Renal cortical epithelial cell (primary cell): ENCODE results near the gene ABLIM1. TPM values are rescaled to one million over a fixed set of nuclear protein-coding genes. Genes with fewer than 3 reads are reported as not detected.
A peak's percentile ranks its signal among the peaks of the same experiment; 100 is the strongest.

ENCODE experiments used
- DNase-seq: peaks from one replicate; pipeline ENCODE4 v3.0.0-alpha.2; 2011; ENCODE audit warnings: low read depth
- total RNA-seq: library from RNA; depleted of rRNA; stranded (reverse); fragments of >200 nt; gene quantifications from 2 replicates; pipeline ENCODE4 v1.2.3, GENCODE V29; 2014

Gene ABLIM1
- total RNA-seq, 1 donor from 2014 or later: 77.4 TPM

DNA sequence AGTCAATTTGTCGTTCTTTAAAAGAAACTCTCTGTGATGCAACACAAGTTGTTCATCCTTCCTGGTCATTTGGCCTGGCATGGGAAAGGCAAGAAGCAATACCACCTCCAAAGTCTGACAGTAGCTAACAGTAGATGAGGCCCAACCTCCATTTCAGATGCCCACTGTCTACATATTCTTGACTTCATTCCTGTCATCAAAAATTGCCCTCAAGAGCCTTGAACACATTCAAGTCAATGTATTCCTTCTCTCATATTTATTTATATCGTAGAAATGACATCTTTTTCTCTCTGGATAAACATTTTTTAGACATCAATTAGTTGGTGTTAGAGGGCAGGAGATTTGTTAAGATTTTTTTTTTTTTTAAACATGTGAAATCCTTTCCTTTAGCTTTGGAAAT is 33.7 kb downstream of the ABLIM1 start:
- peak; percentile 57 for DNase-seq

DNA sequence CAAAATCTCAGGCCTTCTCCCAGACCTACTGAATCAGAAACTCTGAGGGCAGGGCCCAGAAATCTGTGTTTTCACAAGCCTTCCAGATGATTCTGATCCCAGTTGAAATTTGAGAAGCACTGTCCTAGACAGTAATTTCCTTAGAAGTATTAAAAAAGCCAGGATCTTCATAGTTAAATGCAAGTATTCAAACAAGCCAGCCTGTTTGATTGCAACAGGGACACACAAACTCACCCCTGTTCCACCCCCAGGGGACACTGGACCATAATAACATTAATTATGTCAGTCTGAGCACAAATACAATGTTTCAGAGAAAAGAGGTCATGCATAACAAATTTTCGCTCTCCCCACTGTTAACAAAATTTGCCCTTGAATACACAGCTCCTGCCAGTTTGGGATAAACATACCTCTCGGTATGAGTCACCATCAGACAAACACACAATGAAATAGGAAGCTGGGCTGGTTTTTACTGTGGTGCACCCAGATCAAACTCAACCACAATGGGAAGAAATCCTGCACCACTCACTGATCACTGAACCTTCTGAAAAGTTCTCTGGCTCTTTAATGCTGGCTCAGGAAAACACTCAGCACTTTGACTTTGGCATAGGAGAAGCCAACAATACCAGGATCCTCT is 34.3 kb downstream of the ABLIM1 start:
- DNase-seq: peak; percentile 100

DNA sequence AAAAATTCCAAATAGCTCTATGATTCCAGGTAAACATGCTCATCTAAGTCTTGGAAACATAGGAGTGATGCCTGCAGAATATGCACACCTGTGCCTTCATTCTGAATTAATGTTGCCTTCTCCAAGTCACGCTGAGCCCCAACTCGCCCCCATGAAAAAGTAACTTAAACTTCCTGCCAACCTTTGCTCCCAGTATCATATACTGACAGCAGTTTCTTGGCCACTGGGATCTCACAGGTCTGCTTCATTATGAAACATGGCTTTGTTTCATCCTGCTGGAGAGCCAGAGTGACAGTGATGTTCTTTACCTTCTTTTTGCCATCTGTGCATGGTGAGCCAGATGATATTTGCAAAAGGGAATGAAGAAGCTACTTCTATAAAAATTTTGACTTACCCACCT is 34.9 kb downstream of the ABLIM1 start:
- DNase-seq: no peak

DNA sequence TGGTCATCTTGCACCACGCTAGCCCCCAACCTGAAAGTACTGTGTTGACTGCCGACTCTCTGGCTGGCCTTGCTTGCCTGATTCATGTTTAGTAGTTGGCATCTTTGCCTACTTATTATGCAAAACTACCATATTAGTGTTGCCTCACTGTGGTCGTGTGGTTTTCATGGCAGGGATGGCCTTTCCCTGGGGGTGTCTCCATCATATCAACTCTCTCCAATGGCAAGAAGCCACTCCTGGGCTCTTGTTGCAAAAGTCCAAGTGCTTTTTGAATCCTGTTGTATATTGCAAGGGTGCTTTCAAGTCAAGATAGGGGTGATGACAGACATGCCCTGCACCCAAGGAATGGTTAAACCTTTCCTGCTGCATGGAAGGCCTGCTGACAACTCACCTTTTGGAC is 39.4 kb downstream of the ABLIM1 start:
- peak; percentile 30 for DNase-seq

DNA sequence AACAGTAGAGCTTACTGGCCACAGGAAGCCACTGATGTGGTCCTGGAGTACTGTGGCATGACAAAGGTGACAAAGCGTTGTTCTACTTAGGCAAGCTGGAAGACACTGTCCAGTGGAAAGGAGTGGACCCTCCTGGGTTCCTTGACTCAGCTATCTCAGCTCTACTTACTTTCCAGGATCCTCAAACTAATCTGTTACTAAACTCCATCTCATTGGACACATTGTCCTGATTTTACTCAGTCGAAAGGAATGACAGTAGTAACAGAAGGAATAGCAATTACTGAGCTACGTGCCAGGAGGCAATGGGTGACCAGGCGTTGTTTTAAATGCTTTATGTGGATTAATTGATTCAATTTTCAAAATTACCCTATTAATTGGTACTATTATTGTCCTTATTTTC is 41.6 kb downstream of the ABLIM1 start:
- no peak for DNase-seq

DNA sequence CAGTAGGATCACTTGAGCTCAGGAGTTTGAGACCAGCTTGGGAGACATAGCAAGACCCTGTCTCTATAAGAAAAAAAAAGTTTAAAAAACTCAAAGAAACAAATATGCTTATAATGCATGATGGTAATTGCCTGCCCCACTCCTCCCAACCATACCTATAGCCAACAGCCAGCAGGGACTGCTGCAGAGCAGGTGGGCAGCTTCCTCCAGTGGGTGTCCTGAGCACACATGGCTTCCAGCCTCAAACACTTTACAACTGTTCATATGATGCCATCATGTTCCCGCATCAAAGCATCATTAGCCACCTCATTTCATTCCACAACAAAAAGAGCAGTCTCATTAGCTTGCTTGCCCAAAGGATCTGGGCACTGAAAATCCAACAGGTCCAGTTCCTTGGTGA is 42.0 kb downstream of the ABLIM1 start:
- no peak for DNase-seq

DNA sequence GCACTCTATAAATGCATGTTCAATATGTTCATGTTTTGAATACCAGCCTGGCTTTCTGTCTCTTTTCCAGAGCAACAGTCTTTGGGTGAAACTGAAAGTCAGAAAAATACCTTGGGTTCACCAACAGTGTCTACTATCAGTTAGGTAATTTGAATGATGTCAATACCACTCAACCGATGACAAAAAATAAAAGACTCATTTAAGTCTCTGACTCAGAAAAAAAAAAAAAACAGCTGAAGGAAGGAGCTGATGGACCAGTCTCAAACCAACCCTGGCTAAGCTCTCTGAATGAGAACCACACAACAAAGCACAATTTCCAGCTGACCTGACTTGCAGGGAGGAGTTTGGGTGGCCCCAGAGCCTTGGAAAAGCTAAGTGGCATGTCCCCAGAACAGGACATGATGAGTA is 42.5 kb downstream of the ABLIM1 start:
- peak; percentile 95 for DNase-seq

DNA sequence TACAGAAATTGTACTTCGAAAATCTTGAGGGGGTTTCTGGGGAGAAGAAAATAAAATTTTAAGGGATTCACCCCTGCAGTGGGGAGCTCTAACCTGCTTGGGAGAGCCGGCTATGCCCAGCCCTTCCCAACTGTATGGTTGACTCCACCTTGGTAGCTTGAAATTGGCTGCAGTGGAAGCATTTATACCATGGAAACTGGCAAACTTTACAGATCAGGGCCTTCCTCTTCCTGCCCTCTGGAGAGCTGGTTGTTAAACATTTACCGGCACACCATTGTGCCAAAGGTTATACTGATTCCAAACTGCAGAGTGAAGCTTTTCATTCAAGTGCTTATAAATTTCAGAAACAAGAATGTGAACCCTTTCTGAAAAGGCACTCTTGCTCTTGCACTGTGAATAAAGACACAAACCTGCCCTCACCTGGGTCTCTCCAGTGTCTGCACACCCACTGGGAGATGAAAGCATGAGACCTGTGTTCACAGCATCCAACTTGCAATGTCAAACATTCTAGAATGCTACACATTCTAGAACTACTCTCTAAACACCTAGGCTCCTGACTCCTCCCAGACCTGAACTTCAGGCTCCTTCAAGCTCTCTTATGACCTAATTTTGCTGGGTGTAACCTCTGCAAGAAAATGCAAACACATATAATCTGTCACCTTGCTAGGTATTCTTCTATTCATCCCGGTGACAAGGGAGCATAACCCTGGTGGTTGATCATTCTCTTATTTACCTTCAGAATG is 44.7 kb downstream of the ABLIM1 start:
- peak; percentile 94 for DNase-seq

DNA sequence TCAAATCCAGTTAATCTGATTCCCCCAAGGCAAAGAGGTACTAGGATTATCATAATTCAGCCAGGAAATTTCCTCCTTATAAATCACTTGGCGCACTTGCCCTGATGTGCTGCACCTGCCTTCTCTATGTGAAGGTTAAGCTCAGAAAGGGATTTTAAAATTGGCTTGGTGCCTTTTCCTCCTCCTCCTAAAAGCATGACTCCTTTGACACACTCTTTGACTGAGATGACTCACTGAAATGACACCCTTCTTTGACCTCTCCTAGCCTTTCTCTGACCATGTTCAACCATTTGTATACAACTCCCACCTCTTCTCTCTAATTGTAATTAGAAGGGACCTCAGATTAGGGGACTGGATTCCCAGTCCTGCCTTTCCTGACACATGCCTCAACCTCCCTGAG is 46.5 kb downstream of the ABLIM1 start:
- peak; percentile 83 for DNase-seq

DNA sequence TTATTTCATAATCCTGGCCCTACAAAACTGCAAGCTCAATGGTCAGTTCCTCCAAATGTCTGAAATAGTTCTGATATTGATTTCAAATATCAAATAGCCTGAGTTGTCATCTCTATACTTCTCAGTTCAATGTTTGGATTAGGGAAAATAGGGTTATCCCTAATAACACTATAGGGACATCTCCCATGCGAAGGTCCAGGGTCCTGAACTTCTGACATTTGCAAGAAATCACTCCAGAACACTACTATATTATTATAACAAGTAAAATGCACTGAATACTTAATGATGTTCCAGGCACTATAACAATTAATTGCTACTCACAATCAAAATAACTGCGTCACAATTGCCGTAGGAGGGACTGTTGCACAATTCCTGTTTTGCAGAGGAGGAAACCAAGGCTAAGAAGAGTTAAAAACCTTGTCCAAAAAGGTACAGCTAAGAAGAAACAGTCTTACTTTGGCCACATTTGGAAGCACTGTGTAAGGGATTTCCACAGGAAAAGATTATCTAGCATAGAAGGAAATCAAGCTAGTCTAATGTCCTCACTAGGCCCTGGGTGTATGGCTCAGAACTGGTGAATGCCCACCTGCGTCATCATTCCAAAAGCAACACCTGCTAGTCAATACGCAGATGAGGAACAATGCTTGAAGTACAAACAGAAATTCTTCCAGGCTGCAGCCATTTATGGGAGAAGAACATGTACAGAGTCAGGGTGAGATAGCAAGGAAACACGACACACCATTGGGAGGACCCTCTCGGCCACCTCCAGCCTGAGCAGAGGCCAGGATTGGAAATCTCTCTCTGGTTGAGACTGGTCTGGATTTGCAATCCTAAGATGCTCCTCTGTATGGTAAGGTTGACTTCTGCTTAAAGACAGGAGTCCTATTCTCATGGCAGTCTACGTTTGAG is 48.3 kb downstream of the ABLIM1 start:
- no peak for DNase-seq

DNA sequence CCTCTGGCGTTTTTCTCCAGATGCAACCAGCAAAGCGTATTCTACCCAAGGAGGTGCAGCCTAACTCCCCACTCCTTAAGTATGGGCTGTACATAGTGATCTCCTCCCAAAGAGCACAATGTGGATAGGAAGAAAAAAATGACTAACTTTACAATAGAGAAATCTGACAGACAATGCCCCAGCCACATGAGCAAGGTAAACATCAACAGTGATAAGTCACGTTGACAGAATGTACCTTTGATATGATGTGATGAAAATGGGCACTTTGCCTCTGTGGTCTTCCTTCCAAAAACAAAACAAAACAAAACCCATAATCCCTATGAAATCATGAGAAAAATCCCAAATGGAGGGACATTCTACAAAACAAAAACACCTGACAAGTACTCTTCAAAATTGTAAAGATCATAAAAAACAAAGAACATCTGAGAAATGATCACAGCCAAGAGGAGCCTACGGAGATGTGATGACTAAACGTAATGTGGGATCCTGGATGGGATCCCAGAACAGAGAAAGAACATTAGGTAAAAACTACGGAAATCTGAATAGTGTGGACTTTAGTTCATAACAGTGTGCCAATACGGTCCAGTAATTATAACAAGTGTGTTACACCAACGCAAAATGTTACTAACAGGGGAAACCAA is 50.6 kb downstream of the ABLIM1 start:
- DNase-seq: peak; percentile 73

DNA sequence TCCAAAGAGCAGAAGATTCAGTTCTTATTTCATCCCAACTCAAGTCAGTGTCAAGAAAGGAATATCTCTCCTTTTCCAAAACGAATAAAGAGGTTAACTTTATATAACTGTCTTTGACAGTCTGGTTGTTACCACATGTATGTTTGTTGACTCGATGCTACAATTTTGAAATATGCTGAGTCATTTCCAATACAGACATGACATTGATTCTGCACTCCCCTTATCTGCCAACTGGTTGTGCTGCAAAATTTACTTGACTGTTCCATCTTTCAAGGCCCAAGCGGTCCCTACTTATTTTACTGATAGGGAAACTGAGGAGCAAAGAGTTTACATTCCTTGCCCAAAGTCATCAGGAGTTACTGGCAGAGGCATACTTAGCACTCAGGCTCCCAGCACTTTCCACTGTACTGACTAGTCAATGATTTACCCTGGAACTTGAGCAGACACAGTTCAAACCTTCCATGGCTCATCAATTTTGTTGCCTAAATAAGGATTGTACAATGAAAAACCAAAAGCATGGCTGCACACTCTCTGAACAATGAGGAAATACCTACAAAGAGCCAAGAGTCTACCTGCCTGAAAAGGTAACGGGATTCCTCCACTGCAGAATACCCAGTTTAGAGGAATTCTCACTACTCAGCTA is 52.8 kb downstream of the ABLIM1 start:
- peak; percentile 98 for DNase-seq

DNA sequence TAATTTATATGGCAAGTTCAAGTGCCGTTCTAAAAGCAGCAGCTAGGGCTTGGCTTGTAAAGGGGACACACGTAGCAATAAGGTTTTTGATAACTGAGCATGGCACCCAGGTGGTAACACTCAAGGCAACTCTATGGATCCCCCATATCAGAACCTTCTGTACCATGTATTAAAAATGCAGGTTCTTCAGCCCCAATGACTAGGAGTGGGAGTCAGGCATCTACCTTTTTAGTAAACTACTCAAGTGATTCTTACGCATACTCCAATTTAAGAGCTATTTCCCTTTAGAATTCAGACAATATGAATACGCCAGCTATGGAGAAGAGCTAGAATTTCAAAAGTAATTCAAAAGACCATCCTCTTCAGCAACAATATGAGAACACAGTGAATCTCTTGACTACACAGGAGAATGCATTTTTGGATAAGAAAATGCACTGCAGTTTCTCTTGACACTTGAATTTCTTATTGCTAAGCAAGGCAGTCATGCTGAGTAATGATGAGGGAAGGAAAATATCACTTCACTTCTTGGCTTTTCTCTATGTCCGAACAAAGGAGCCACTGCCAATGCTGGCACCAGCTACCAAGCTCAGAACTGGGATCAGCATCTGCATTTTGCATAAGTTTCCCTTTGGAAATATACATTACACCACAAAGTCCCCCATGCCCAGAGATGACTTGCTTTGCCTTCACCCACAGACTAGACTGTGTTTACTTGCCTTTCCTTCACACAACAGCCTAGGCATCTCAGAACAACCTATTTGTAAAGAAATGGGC is 53.5 kb downstream of the ABLIM1 start:
- peak; percentile 36 for DNase-seq

DNA sequence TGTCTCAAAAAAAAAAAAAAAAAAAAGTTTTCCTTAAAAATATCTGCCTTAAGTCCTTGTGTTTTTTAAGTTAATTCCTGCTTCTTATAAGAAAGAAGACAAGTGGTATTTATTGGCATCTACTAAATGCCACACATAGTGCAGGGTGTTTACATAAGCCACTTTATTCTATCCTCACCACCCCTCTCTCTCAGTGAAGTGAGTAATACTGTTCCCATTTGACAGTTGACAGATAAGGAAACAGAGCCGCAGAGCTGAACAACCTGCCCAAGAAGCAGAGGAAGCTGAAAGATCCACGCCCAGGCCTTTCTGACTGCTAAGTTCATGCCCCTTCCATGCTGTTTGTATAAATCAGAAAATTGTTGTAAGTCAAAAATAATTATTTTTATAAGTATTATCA is 54.1 kb downstream of the ABLIM1 start:
- peak; percentile 65 for DNase-seq

DNA sequence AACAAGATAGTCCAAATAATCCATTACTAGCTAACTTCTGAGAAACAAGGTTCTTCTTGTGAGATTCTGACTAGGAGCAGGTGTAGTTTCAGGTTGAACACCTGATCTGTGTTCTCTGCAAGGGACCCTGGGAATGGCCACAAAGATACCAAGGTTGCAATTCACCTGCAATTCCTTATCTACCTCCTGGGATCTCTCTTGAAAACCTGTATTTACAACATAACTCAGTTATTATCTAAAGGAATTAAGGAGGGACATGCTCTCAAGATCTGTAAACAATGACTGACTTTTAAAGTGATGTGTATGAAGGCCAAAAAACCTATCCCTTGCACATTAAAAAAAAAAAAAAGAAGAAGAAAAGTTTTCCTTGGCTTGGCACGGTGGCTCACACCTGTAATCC is 54.8 kb downstream of the ABLIM1 start:
- DNase-seq: no peak

DNA sequence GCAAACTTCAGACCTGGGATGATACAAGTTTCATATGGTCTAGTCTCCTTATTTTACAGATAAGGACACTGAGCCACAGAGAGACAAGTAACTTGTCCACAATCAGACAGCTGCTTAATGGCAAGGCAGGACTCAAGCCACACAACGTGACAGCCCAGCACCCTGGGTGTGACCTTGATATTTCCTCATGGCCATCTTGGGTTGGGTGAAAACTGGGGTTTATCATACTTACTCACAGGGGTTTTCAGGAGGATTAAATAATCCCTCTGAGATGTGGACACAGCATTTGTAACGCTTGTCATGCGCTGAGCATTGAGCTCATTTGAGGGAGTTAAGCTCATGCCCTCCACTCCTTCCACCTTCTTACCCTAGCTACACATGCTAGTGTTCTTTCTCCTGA is 58.0 kb downstream of the ABLIM1 start:
- DNase-seq: no peak

DNA sequence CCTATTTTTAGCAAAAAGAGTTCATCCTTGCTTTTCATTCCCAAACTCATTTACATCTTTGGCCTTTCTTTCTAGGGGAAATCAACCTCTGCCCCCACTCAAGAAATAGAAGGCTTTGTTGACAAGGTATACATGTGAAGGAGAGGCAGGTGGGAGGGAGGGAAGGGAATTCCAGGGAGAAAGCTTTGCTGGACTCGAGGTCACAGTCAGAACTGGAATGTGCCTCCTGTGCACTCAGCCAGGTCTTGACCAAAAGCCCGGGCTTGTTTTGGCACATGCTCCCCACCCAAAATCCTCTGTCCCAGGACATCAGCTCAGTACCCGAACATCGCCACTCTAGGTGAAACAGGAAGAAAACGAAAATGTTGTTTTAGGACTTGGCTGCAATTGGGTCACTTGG is 61.3 kb downstream of the ABLIM1 start:
- DNase-seq: no peak

DNA sequence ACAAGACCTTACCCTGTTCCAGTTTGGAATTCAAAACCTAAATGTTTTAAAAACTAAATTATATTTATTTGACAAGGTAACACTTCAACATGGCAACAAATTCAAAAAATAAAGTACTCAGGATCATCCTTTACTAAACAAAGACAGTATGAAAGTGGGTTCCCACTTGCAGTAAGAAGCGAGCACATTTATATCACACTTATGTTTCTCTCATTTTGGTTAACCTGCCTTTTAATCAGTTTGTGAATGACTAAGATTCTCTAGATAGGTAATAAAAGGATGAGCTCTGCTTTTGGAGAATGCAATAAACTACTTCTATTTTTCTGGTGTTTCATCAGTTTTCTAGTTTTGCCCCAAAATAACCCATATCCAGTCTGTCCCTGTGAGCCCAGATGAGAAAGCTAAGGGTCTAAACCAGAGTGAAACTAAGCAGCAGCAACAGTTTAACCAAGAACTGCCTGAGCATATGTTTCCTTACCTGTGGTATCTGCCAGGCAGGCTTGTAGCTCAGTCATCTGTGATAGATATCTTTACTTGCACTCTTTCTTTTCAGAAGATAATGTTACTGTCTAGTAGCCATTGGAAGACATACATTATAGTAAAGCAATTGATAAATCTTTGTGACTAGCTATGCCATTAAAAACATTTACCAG is 64.1 kb downstream of the ABLIM1 start:
- no peak for DNase-seq

DNA sequence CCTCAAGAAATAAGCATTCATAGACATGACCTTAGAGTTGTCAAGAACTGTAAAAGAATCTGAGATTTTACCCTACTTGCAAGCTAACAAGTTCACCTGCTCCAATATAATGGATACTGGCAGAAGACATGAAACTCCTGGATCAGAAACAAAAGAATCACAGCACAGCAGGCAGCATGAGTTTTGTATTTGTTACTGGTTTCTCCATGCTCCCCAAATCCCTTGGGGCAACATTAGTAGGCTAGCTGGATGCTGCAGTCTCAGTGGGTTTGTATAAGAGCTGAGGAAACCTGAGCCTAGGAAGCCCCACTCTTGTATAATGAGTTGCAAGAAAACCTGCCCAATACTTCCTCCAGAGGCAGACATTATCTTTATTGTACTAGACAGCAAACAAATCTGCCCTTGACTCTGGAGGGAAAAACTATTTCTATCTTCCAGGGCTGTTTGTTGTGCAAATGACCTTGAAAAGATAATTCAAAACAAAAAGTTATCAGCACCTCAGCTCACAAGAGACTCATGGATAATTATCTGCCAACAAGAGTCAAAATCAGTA is 64.8 kb downstream of the ABLIM1 start:
- DNase-seq: no peak

DNA sequence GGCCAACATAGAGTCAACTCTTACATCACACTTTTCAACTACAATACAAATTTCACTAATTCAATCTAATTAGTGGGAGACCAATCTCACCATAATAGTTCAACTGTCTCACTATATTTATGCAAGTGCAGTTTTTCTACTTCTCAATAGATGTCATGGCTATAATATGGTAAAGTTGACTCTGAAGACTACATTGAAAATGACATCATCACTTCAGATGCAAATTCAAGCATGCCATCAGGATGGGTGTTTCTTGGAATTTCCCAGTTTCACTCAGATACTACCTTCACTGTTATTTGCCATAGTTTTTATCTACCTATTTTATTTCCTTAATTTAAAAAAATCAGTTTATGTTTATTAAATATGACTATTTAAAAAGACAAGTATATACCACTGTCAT is 67.1 kb downstream of the ABLIM1 start:
- DNase-seq: no peak
